ENCODE results near the gene TMEM62.

GRCh38 chr15:43118286-43118685, 15.1 kb upstream of the TMEM62 start:
- TF ChIP-seq CTCF (IDR thresholded peaks at IDR 0.05; ENCODE audit: low read depth, low read length) (no peak), MYC (IDR thresholded peaks at IDR 0.05; ENCODE audit: low read depth, low read length) (no peak)

All from NB4 (cell line).